ENCODE data around the gene ASIC5.
"Not testable (repeated sequence)": the region's sequence is repeated elsewhere in the genome, so short reads cannot be mapped to it uniquely, and the experiment has no call there.

Gene ASIC5

DNA sequence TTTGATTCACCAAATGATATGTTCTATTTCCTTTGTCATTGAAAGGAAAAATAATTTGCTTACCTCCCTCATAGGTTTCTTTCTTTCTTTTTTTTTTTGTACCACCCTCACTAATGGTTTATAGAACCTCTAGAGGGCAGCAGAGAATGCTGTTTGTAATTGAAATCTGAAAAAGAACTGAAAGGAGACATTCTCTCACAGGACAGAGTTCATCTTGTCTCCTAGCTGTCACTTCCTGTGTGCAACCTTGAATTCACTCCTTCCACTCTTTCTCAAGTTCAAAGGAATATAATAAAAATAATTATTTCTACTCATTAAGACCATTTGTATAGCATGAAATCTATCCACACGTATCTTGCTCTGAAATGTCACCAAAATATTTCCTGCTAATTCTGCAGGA lies 56.2 kb downstream of the ASIC5 start:
- Histone ChIP-seq H3K4me1 (ENCODE audit: control insufficient read depth, insufficient read depth, low read length, poor library complexity, severe bottlenecking) (no peaks in the 10 kb centered on the region), H3K36me3 (ENCODE audit: control insufficient read depth, insufficient read depth, low read length) (no peaks in the 10 kb centered on the region), H3K27ac (ENCODE audit: insufficient read depth, low read length, poor library complexity, severe bottlenecking) (no peak overlapping the region), H3K27me3 (replicated peaks; ENCODE audit: control insufficient read depth, insufficient read depth, low read length, poor library complexity, severe bottlenecking) (no peaks in the 10 kb centered on the region), H3K9me3 (ENCODE audit: control insufficient read depth, low read length) (no peaks in the 10 kb centered on the region), H3K4me3 (ENCODE audit: insufficient read depth, low read depth, low read length, poor library complexity, severe bottlenecking) (no peak overlapping the region)
- no peak for DNase-seq

DNA sequence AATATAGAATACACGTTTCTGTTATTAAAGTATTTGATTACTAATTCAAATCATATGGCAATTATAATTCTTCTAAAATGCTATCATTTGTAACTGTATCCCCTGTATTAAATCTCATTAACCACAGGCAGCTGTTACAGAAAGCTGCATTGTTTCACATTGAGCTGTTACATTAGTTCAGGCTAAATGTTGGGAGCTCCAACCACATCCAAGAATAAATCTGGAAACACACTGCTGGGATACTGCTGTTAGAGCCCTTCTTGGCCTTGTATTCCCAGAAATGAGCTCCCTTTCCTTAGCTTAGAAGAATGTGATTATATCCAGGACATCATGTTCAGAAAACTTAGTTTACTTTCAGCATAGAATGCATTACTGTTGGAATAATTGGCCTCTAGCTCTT lies 59.1 kb downstream of the ASIC5 start:
- no peak overlapping the region for H3K27ac ChIP-seq (ENCODE audit: insufficient read depth, low read length, poor library complexity, severe bottlenecking)
- H3K4me3 ChIP-seq (ENCODE audit: insufficient read depth, low read depth, low read length, poor library complexity, severe bottlenecking): no peak overlapping the region
- no peaks in the 10 kb centered on the region for H3K4me1 ChIP-seq (ENCODE audit: control insufficient read depth, insufficient read depth, low read length, poor library complexity, severe bottlenecking)
- DNase-seq: no peak
- H3K36me3 ChIP-seq (ENCODE audit: control insufficient read depth, insufficient read depth, low read length): no peaks in the 10 kb centered on the region
- no peaks in the 10 kb centered on the region for H3K9me3 ChIP-seq (ENCODE audit: control insufficient read depth, low read length)
- H3K27me3 ChIP-seq (replicated peaks; ENCODE audit: control insufficient read depth, insufficient read depth, low read length, poor library complexity, severe bottlenecking): no peaks in the 10 kb centered on the region

DNA sequence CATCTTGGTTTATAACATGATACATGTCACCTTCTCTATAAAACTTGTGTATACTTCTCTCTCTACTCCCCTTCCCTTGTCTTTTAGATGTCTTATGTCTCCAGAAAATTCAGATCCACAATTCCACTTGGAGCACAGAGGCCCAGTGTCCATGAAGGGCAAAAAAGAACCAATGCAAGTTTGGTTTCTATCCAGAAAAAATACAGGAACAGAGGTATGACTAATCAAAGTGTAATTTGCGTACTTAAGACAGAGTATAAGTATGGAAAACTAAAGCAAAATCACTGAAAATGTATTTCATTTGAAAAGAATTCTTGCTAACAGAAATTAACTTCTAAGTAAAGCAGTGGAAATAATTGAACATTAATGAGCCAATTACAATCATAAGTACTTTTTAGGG lies 61.1 kb downstream of the ASIC5 start:
- Histone ChIP-seq H3K27ac (ENCODE audit: insufficient read depth, low read length, poor library complexity, severe bottlenecking) (no peak overlapping the region), H3K9me3 (ENCODE audit: control insufficient read depth, low read length) (no peaks in the 10 kb centered on the region), H3K4me1 (ENCODE audit: control insufficient read depth, insufficient read depth, low read length, poor library complexity, severe bottlenecking) (no peaks in the 10 kb centered on the region), H3K4me3 (ENCODE audit: insufficient read depth, low read depth, low read length, poor library complexity, severe bottlenecking) (no peak overlapping the region), H3K36me3 (ENCODE audit: control insufficient read depth, insufficient read depth, low read length) (no peaks in the 10 kb centered on the region), H3K27me3 (replicated peaks; ENCODE audit: control insufficient read depth, insufficient read depth, low read length, poor library complexity, severe bottlenecking) (no peaks in the 10 kb centered on the region)
- DNase-seq: no peak

DNA sequence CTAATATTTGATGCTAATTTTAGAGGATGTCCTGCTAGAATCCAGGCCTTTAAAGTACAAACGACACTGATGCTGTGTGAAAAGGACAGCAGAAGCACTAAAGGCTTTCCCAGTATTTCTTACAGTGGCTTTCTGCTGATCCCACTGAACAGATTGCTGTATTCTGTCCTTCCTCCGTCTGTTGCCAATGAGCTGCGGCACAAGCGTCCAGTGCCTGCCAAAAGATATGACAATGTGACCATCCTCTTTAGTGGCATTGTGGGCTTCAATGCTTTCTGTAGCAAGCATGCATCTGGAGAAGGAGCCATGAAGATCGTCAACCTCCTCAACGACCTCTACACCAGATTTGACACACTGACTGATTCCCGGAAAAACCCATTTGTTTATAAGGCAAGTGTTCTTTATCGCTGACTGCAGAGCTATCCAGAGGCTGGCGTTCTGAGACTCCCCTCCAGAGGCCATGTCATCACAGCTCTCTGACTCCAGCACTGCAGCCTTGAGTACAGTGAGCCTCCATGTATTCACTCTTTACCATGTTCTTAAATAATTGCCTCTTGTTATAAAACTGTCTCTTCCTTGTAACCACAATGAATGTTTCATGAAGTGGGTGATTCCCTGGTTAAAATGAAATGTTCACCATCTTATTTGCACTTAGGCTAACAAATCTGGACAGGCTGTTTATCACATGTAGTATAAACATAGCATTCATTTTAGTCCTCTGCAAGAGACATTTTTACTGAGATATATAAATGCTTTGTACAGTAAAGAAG lies 63.7 kb downstream of the ASIC5 start:
- H3K4me3 ChIP-seq (ENCODE audit: insufficient read depth, low read depth, low read length, poor library complexity, severe bottlenecking): no peak overlapping the region
- H3K4me1 ChIP-seq (ENCODE audit: control insufficient read depth, insufficient read depth, low read length, poor library complexity, severe bottlenecking): no peaks in the 10 kb centered on the region
- H3K27me3 ChIP-seq (replicated peaks; ENCODE audit: control insufficient read depth, insufficient read depth, low read length, poor library complexity, severe bottlenecking): no peaks in the 10 kb centered on the region
- no peaks in the 10 kb centered on the region for H3K36me3 ChIP-seq (ENCODE audit: control insufficient read depth, insufficient read depth, low read length)
- H3K27ac ChIP-seq (ENCODE audit: insufficient read depth, low read length, poor library complexity, severe bottlenecking): no peak overlapping the region
- H3K9me3 ChIP-seq (ENCODE audit: control insufficient read depth, low read length): no peaks in the 10 kb centered on the region
- no peak for DNase-seq

DNA sequence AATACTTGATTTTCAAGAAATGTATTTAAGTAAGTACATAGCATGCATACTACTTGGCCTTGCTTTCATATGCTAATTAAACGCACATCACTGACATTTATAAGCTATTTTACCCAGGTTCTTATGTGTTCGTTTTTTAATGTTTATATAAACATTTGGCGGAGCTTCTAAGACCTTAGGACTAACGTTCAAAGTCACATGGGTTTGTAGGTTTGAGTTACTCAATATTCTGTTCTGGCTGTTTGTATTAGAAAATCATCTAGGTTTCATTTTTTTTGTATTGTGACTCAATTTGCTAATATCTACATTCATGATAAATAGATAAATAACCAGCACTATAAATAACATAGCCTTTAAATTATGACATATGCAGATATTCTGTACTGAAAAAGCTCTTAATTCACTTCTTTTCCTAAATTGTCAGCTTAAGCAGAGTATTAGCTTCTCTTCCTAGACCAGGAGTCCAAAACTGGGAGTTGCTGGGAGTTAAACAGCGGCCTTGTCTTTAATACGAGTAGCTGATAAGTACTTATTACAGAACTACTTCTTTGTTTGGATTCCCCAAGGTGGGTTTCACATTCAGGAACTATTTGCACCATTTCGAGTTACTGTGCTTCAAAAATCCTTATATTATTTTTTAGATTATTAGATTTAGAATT lies 65.3 kb downstream of the ASIC5 start:
- no peaks in the 10 kb centered on the region for H3K36me3 ChIP-seq (ENCODE audit: control insufficient read depth, insufficient read depth, low read length)

DNA sequence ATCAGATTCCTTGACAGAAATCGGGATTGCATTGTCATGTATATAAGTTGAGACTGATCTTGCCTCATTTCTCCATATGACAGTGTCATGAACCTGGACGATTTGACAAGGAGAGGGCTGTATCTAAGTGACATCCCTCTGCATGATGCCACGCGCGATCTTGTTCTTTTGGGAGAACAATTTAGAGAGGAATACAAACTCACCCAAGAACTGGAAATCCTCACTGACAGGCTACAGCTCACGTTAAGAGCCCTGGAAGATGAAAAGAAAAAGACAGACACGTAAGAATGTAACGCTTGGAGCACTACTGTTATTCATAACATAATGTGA lies 66.3 kb downstream of the ASIC5 start:
- no peaks in the 10 kb centered on the region for H3K27me3 ChIP-seq (replicated peaks; ENCODE audit: control insufficient read depth, insufficient read depth, low read length, poor library complexity, severe bottlenecking)
- H3K4me1 ChIP-seq (ENCODE audit: control insufficient read depth, insufficient read depth, low read length, poor library complexity, severe bottlenecking): no peaks in the 10 kb centered on the region
- no peaks in the 10 kb centered on the region for H3K36me3 ChIP-seq (ENCODE audit: control insufficient read depth, insufficient read depth, low read length)
- H3K4me3 ChIP-seq (ENCODE audit: insufficient read depth, low read depth, low read length, poor library complexity, severe bottlenecking): no peak overlapping the region
- no peak for DNase-seq
- no peak overlapping the region for H3K27ac ChIP-seq (ENCODE audit: insufficient read depth, low read length, poor library complexity, severe bottlenecking)
- H3K9me3 ChIP-seq (ENCODE audit: control insufficient read depth, low read length): no peaks in the 10 kb centered on the region

More for the DNA sequence above, 65.3 kb downstream of the ASIC5 start:
- Histone ChIP-seq H3K4me3 (ENCODE audit: insufficient read depth, low read depth, low read length, poor library complexity, severe bottlenecking) (no peak overlapping the region), H3K9me3 (ENCODE audit: control insufficient read depth, low read length) (no peaks in the 10 kb centered on the region), H3K27me3 (replicated peaks; ENCODE audit: control insufficient read depth, insufficient read depth, low read length, poor library complexity, severe bottlenecking) (no peaks in the 10 kb centered on the region), H3K4me1 (ENCODE audit: control insufficient read depth, insufficient read depth, low read length, poor library complexity, severe bottlenecking) (no peaks in the 10 kb centered on the region), H3K27ac (ENCODE audit: insufficient read depth, low read length, poor library complexity, severe bottlenecking) (no peak overlapping the region)
- no peak for DNase-seq

DNA sequence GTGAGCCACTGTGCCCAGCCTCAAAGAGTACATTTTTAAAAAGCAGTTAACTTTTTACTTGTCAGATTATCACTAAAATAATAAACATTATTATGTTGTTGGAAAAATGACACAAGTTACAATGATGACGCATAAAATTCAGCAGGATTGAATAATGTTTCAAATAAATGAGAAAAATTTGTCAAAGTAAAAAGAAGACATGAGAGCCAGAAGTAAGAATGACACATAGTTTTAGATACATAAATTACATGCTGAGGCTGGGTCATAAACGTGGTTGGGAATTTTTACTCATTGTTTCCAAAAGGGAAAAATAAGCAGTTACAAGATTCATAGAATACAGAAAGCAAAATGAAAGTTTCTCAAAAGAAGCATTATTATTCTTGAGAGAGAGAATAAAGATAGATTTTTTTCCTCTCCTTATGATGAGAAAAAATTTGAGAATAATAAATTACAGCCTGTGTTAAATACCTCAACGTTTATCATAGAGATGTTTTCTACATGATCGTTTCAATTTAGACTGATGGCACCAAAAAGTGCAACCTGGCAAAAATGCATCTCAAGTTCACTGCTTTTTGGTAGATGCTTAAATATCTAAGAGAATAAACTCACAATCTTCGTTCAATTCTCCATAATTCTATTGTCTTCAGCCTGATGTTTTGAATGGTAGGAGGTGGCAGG lies 66.8 kb downstream of the ASIC5 start:
- no peak overlapping the region for H3K4me3 ChIP-seq (ENCODE audit: insufficient read depth, low read depth, low read length, poor library complexity, severe bottlenecking)
- no peak overlapping the region for H3K27ac ChIP-seq (ENCODE audit: insufficient read depth, low read length, poor library complexity, severe bottlenecking)
- DNase-seq: no peak
- H3K4me1 ChIP-seq (ENCODE audit: control insufficient read depth, insufficient read depth, low read length, poor library complexity, severe bottlenecking): no peaks in the 10 kb centered on the region
- no peaks in the 10 kb centered on the region for H3K36me3 ChIP-seq (ENCODE audit: control insufficient read depth, insufficient read depth, low read length)
- no peaks in the 10 kb centered on the region for H3K27me3 ChIP-seq (replicated peaks; ENCODE audit: control insufficient read depth, insufficient read depth, low read length, poor library complexity, severe bottlenecking)
- no peaks in the 10 kb centered on the region for H3K9me3 ChIP-seq (ENCODE audit: control insufficient read depth, low read length)

DNA sequence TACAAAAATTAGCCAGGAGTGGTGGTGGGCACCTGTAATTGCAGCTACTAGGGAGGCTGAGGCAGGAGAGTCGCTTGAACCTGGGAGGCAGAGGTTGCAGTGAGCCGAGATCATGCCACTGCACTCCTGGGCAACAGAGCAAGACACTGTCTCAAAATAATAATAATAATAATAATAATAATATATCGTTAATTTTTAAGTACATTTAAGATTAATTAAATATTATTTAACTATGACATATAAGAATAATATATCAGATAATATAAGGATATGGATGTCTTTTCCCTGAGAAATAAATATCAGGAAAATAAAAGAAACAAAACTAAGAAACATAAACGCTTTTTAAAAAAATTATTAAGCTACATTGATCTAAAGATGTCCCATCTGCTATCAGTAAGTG lies 68.5 kb downstream of the ASIC5 start:
- not testable (repeated sequence) for H3K27ac ChIP-seq (ENCODE audit: insufficient read depth, low read length, poor library complexity, severe bottlenecking); H3K9me3 ChIP-seq (ENCODE audit: control insufficient read depth, low read length); H3K4me1 ChIP-seq (ENCODE audit: control insufficient read depth, insufficient read depth, low read length, poor library complexity, severe bottlenecking); DNase-seq; H3K4me3 ChIP-seq (ENCODE audit: insufficient read depth, low read depth, low read length, poor library complexity, severe bottlenecking); H3K27me3 ChIP-seq (replicated peaks; ENCODE audit: control insufficient read depth, insufficient read depth, low read length, poor library complexity, severe bottlenecking); H3K36me3 ChIP-seq (ENCODE audit: control insufficient read depth, insufficient read depth, low read length)

DNA sequence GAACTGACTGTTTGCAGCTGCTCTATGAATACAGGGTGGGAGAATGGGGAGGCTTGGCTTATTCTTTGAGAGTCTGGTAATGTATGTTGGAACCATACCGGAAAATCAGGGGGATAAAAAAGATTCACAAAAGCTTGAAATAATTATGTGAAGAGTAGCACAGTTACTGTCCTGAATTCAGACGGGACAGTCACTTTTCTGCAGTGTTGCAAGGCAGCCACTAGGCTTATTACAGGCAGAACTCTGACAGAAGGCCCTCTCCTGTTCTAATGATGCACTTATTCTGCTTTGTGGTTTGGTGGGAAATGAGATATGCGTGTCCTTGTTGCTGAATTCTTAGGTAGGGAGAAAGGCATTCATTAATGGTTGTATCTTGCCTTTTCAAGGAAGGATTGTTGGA lies 70.1 kb downstream of the ASIC5 start:
- no peak overlapping the region for H3K27ac ChIP-seq (ENCODE audit: insufficient read depth, low read length, poor library complexity, severe bottlenecking)
- no peaks in the 10 kb centered on the region for H3K27me3 ChIP-seq (replicated peaks; ENCODE audit: control insufficient read depth, insufficient read depth, low read length, poor library complexity, severe bottlenecking)
- DNase-seq: no peak
- no peaks in the 10 kb centered on the region for H3K36me3 ChIP-seq (ENCODE audit: control insufficient read depth, insufficient read depth, low read length)
- no peaks in the 10 kb centered on the region for H3K9me3 ChIP-seq (ENCODE audit: control insufficient read depth, low read length)
- no peaks in the 10 kb centered on the region for H3K4me1 ChIP-seq (ENCODE audit: control insufficient read depth, insufficient read depth, low read length, poor library complexity, severe bottlenecking)
- H3K4me3 ChIP-seq (ENCODE audit: insufficient read depth, low read depth, low read length, poor library complexity, severe bottlenecking): no peak overlapping the region

DNA sequence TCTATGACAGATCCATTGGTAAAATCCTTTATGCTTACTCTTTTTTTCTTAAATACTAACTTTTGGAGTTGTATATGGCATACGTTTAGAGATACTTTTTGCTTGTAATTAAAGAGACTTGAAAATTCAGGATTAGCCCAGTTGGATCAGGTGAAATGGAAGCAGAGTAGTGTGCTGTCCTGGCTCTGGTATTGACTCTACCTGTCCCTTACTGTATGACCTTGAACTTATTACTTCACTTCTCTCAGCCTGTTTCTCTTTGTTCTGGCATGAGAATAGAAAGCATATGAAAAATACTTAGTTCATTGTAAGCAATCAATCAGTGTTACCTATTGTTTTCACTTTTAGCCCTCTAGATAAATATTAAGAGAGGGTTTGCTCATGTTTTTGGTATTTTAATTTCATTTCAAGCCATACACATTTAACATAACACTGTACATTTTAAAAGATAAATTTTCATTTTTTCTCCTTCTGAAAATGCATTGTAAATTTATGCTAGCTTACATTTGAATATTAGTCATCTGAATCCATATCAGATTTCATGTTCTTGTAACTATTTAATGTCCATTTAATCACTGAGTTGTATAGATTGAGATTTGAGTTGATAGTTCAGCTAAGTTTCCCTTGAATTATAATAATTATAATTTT lies 71.4 kb downstream of the ASIC5 start:
- Histone ChIP-seq H3K9me3 (ENCODE audit: control insufficient read depth, low read length) (no peaks in the 10 kb centered on the region), H3K27me3 (replicated peaks; ENCODE audit: control insufficient read depth, insufficient read depth, low read length, poor library complexity, severe bottlenecking) (no peaks in the 10 kb centered on the region), H3K27ac (ENCODE audit: insufficient read depth, low read length, poor library complexity, severe bottlenecking) (no peak overlapping the region), H3K36me3 (ENCODE audit: control insufficient read depth, insufficient read depth, low read length) (no peaks in the 10 kb centered on the region), H3K4me3 (ENCODE audit: insufficient read depth, low read depth, low read length, poor library complexity, severe bottlenecking) (no peak overlapping the region), H3K4me1 (ENCODE audit: control insufficient read depth, insufficient read depth, low read length, poor library complexity, severe bottlenecking) (no peaks in the 10 kb centered on the region)
- no peak for DNase-seq
